ENCODE results near the gene CPNE8.

- no peak for TF ChIP-seq CTCF (IDR thresholded peaks at IDR 0.05)
- TF ChIP-seq POLR2A (IDR thresholded peaks at IDR 0.05) = no peak
Measured at GRCh38 chr12:38875586-38876228, 29.7 kb downstream of the CPNE8 start.
